ENCODE results near the gene CENPB.

The CENPB gene

DNA sequence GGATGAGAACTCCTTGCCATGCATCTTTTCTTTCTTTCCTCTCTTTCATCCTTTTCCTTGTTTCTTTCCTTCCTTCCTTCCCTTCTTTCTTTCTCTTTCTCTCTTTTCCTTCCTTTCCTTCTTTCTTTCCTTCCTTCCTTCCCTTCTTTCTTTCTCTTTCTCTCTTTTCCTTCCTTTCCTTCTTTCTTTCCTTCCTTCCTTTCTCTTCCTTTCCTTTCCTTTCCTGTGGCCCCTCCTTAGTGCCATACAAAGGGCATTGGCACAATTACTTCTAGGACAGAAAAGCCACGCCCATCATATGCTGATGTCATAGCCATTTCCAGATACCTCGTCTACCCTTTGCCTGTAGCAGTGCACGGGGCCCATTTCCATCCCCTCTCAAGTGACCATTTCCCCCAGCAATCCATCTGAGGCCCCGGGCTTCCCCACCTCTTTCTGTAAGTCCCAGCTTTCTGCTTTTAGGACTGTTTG, 2.2 kb upstream of the CENPB start:
- no peak for DNase-seq (ENCODE audit: low read depth)

GRCh38 chr20:3787324-3788014, 929 bp upstream of the CENPB start:
- DNase-seq (ENCODE audit: low read depth): no peak

- DNase-seq (ENCODE audit: low read depth): no peak
Measured at GRCh38 chr20:3786126-3786484, 435 bp downstream of the CENPB start.

GRCh38 chr20:3785240-3786125, 1.1 kb downstream of the CENPB start:
- no peak for DNase-seq (ENCODE audit: low read depth)

GRCh38 chr20:3784863-3785239, 1.7 kb downstream of the CENPB start:
- no peak for DNase-seq (ENCODE audit: low read depth)

GRCh38 chr20:3784216-3784853, 2.2 kb downstream of the CENPB start:
- no peak for DNase-seq (ENCODE audit: low read depth)

- no peak for DNase-seq (ENCODE audit: low read depth)
Measured at GRCh38 chr20:3783511-3784195, 2.9 kb downstream of the CENPB start.

GRCh38 chr20:3783068-3783489, 3.5 kb downstream of the CENPB start:
- DNase-seq (ENCODE audit: low read depth): no peak

DNA sequence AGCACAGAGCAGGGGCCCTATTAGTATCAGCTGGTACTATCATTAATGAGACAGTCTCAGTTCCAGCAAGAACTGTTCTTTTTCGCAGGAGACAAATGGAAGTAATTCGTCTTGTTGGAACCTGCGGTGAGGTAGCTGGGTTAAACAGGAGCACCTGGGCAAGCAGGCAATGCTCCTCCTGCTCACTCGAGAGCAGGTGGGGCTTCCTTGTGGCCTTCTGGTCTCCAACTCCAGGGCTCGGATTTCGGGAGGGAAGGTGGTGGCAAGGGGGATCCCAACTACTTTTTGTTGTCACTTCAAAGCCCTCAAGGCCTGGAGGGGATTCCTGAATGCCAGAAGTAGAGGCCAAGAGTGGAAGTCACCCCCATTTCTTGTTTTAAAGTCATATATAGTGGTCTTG, 3.9 kb downstream of the CENPB start:
- DNase-seq (ENCODE audit: low read depth): no peak

GRCh38 chr20:3781153-3781910, 5.2 kb downstream of the CENPB start, which contains the start of gene SPEF1:
SPEF1 (minus strand) TSS chr20:3781448; CDS start chr20:3781287, 161 bp downstream.
- no peak for DNase-seq (ENCODE audit: low read depth)

GRCh38 chr20:3778976-3779375, 7.6 kb downstream of the CENPB start:
- DNase-seq (ENCODE audit: low read depth): no peak

DNA sequence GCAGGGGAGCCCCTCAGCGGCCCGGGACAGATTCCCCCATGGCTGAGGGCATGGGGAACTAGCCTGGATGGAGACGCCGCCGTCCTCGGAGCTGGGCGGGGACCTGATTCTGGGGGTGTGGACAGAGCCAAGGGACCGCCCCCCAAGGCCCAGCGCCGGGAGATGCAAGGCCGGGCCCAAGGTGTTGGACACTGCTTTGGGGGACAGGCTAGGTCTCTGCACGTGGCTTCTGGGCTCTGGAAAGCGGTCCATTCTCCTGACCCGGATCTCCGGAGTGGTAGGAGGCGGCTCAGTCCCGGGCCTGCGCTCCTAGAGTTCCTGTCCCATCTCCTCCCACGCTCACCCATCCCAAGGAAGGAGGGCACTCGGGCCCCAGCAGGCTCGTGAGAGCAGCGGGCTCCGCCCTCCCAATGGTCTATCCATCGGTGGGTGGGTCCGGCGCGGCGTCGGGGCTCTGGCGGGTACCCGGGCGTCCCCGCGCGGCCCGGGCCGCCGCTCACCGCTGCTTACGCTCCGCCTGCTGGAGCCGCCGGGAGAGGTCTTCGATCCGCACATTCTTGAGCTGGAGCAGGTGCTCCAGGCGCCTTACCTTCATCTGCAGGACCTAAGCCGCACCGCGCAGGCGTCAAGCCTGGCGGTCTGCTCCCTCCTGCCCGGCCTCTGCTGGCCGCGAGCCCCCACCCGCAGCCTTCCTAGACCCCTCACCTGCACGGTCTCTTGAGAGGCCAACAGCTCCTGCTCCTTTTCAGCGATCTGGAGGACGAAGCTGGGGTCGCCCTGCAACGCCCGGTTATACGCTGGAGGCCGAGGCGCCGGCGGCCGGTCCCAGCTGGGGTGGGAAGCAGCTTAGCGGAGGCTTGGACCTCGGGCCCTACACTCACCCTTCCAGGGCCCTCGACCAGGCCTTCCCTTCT, 8.6 kb downstream of the CENPB start:
- DNase-seq (ENCODE audit: low read depth): no peak

DNA sequence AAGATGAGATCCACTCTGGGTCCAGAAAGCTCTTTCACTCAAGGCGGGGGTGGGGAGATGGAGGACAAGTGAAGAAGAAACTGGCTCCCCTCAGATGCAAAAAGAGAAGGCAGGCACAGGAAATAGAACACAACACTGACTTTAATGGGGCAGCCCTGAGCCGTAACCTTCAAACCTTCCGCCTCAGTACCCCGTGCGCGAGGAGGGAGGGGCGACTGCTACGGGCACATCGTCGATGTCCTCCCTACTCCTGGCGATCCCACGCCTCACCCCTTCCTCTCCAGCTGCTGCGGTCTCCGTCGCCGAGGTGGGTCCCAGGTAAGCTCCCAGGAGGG, 9.2 kb downstream of the CENPB start:
- DNase-seq (ENCODE audit: low read depth): no peak

- no peak for DNase-seq (ENCODE audit: low read depth)
Measured at GRCh38 chr20:3775457-3776108, 11.0 kb downstream of the CENPB start.

GRCh38 chr20:3771552-3772058, 14.9 kb downstream of the CENPB start:
- no peak for DNase-seq (ENCODE audit: low read depth)

DNA sequence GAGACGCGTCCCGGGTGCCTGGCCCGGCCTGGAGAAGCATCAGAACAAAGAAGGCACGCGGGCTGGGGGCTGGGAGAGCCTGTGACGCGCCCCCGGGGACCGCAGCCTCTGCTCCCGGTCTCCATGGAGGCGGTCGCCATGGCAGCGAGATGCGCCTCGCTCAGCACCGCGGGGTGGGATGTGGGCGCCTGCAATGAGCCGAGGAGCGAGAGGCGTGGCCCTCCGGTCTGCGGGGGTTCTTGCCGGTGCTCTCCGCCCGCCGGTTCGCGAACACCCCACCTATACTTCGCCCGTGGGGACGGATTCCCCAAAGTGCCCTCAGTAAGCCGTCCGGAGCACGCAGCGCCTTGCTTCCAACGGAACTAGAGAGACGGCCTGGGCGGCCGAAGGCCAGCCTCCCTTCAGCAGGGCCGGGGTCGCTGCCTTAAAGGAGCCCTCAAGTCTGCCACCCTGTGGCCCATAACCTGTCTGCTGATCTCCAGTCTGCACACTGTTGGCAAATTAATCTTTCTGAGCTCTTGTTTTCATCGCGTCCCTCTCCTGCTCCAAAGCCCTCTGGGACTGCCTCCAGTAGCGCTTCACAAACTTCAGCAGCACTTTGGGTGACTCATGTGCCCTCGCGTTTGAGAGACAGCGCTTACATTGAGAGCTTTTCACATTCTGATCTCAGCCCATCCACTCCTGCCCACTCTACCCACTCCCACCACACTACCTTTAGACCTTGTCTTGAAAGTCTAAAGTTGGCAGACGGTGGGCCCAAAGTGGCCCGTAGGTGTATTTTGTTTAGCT, 18.0 kb downstream of the CENPB start:
- DNase-seq (ENCODE audit: low read depth): peak; percentile 52

DNA sequence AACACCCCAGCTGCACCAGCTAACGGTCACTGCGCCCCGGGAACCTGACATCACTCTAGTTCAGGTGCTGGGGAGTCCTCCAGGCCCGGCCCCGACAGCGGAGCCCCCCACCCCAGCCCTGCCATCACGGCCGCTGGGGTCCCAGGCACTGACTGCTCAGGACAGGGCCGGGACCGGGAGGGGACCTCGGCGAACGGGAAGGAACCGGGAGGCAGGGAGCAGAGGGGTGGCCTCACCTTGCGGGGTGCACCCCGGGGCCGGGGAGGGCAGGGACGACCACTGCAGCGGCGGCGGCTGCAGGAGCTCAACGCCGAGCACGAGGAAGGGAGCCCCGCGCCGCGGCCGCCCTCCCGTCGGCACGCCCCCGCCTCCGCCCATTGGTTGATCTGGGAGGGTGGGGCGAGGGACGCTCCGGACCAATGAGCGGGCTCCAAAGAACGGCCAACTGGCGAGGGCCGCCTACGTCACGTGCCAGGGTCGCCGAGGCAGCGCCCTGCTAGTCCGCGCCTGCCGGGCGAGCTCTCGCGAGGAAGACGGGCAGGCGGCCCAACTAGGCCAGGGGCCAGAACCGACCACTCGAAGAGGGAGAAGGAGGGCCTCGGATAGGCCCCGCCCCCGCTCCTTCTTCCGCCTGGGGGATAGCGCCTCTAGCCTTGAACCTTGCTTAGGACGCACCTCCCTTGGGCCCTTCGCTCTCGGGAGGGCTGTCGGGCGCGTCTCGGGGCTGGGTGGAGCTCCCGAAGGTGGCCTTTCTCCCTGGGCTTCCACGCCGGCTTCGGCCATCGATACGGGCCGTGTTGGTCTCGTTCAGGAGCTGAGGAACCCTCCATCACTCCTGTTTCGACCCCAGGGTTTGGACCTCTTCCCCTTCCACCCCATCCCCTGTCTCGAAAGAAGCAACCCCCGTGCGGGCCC, 18.9 kb downstream of the CENPB start, which contains the start of gene ADISSP:
TSS of gene ADISSP (minus strand) at position 327 of the 915 bp plus-strand sequence. CDS start 7,653 bp downstream, outside the sequence.
- peak; percentile 93 for DNase-seq (ENCODE audit: low read depth)

GRCh38 chr20:3767110-3767426, 19.5 kb downstream of the CENPB start:
- DNase-seq (ENCODE audit: low read depth): no peak
